ENCODE data around the gene GATAD2A. TPM values are rescaled to one million over a fixed set of nuclear protein-coding genes. Genes with fewer than 3 reads are reported as not detected.

Gene GATAD2A
- total and polyA plus RNA-seq, 2 of the 13 experiments (the other 11 are each of a cell fraction or from before 2014, with no cell fraction given): 16.8 to 28.6 TPM

DNA sequence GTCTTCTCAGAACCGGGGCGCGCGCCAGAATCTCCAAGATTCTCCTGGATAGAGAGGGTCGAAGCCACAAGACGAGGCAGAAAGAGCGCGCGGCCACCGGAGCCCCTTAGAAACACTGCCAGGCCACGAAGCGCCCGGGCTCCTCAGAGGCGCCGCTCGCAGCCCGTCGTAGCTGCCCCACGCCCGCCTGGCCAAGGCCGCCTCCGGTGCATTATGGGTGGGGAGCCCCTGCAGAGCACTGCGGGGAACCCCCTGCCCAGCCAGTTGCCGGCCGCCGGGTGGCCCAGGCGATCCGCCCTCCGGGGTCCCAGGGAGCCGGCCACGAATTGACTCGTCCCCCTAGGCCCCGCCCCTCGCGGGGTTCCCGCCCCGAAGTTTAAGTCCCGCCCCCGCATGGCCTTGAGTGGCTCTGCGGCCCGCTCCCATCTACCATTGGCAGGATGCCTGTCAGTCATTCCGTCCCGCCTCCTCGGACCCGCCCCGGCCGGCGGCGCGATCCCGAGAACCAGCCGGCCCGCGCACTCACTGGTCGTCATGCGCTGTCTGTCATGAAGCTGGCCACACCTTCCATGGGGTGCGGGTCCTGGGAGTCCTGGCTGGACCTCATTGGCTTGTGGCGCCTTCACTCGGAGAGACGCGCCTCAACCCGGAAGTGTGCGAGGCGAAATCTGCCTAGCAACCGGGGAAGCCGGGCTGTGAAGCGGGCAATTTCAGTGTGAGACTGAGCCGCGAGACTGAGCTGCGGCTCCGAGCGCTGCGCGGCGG lies 20.2 kb upstream of the GATAD2A start (continued):
- TF ChIP-seq IRF9 (CRISPR knock-in tag; IDR thresholded peaks at IDR 0.05; ENCODE audit: borderline replicate concordance): peak; percentile 29; the same call in 1 of the 2 replicates
- no peak for TF ChIP-seq SUZ12 (IDR thresholded peaks at IDR 0.05; ENCODE audit: low read depth, low read length)
- TF ChIP-seq, protein P1, sequence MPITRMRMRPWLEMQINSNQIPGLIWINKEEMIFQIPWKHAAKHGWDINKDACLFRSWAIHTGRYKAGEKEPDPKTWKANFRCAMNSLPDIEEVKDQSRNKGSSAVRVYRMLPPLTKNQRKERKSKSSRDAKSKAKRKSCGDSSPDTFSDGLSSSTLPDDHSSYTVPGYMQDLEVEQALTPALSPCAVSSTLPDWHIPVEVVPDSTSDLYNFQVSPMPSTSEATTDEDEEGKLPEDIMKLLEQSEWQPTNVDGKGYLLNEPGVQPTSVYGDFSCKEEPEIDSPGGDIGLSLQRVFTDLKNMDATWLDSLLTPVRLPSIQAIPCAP (CRISPR knock-in tag; IDR thresholded peaks at IDR 0.05; ENCODE audit: low read depth): no peak
- peak; percentile 16; the same call in 1 of the 2 replicates for TF ChIP-seq ZMAT3 (CRISPR knock-in tag; conservative IDR thresholded peaks at IDR 0.05)
- TF ChIP-seq PAWR (CRISPR knock-in tag; IDR thresholded peaks at IDR 0.05; ENCODE audit: borderline replicate concordance): no peak
- TF ChIP-seq, protein P2, sequence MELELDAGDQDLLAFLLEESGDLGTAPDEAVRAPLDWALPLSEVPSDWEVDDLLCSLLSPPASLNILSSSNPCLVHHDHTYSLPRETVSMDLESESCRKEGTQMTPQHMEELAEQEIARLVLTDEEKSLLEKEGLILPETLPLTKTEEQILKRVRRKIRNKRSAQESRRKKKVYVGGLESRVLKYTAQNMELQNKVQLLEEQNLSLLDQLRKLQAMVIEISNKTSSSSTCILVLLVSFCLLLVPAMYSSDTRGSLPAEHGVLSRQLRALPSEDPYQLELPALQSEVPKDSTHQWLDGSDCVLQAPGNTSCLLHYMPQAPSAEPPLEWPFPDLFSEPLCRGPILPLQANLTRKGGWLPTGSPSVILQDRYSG (CRISPR knock-in tag; IDR thresholded peaks at IDR 0.05): no peak
- TF ChIP-seq NR2F1 (CRISPR knock-in tag; IDR thresholded peaks at IDR 0.05): no peak
- TF ChIP-seq RAD21 (CRISPR knock-in tag; IDR thresholded peaks at IDR 0.05): peak; percentile 58
- no peak for TF ChIP-seq ZNF790 (CRISPR knock-in tag; IDR thresholded peaks at IDR 0.05; ENCODE audit: borderline replicate concordance)
- TF ChIP-seq NR0B2 (CRISPR knock-in tag; IDR thresholded peaks at IDR 0.05): no peak
- TF ChIP-seq ZNF263 (CRISPR knock-in tag; IDR thresholded peaks at IDR 0.05): no peak
- TF ChIP-seq GTF2F1 (IDR thresholded peaks at IDR 0.05; ENCODE audit: low read length): no peak
- peak; percentile 64; the same call in 1 of the 2 replicates for TF ChIP-seq ERF (CRISPR knock-in tag; IDR thresholded peaks at IDR 0.05)
- TF ChIP-seq DNMT3B (CRISPR knock-in tag; conservative IDR thresholded peaks at IDR 0.05): no peak
- TF ChIP-seq FOXA1 (IDR thresholded peaks at IDR 0.05): no peak
- no peak for TF ChIP-seq FOXA1 (CRISPR knock-in tag; IDR thresholded peaks at IDR 0.05)
- TF ChIP-seq XBP1 (CRISPR knock-in tag; IDR thresholded peaks at IDR 0.05): no peak
- TF ChIP-seq, protein P3, sequence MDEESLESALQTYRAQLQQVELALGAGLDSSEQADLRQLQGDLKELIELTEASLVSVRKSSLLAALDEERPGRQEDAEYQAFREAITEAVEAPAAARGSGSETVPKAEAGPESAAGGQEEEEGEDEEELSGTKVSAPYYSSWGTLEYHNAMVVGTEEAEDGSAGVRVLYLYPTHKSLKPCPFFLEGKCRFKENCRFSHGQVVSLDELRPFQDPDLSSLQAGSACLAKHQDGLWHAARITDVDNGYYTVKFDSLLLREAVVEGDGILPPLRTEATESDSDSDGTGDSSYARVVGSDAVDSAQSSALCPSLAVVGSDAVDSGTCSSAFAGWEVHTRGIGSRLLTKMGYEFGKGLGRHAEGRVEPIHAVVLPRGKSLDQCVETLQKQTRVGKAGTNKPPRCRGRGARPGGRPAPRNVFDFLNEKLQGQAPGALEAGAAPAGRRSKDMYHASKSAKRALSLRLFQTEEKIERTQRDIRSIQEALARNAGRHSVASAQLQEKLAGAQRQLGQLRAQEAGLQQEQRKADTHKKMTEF (CRISPR knock-in tag; IDR thresholded peaks at IDR 0.05): peak; percentile 61; the same call in 1 of the 2 replicates
- no peak for TF ChIP-seq RBM22 (optimal IDR thresholded peaks at IDR 0.05; ENCODE audit: low read length)
- peak; percentile 87 for TF ChIP-seq HIVEP1 (CRISPR knock-in tag; IDR thresholded peaks at IDR 0.05)
- no peak for TF ChIP-seq NCOA2 (CRISPR knock-in tag; IDR thresholded peaks at IDR 0.05)
- no peak for TF ChIP-seq SOX13 (IDR thresholded peaks at IDR 0.05)
- no peak for TF ChIP-seq SOX13 (CRISPR knock-in tag; conservative IDR thresholded peaks at IDR 0.05 in 1 of 2, IDR thresholded peaks at IDR 0.05 in 1 of 2)
- TF ChIP-seq E2F1 (CRISPR knock-in tag; IDR thresholded peaks at IDR 0.05): peak; percentile 84
- no peak for TF ChIP-seq ESRRA (CRISPR knock-in tag; IDR thresholded peaks at IDR 0.05; ENCODE audit: low read depth)
